CD4-positive, alpha-beta T cell treated with Interleukin-4 for 4 hours (primary cell): ENCODE measurements around the gene STAG3.
"Not testable (repeated sequence)": the region's sequence is repeated elsewhere in the genome, so short reads cannot be mapped to it uniquely, and the experiment has no call there.

Source experiments
- DNase-seq: peaks from one replicate; pipeline ENCODE4 v3.0.0-alpha.2; 2020

The STAG3 gene

GRCh38 chr7:100212631-100213286 is 35.0 kb downstream of the STAG3 start:
- DNase-seq, result no peak

DNA sequence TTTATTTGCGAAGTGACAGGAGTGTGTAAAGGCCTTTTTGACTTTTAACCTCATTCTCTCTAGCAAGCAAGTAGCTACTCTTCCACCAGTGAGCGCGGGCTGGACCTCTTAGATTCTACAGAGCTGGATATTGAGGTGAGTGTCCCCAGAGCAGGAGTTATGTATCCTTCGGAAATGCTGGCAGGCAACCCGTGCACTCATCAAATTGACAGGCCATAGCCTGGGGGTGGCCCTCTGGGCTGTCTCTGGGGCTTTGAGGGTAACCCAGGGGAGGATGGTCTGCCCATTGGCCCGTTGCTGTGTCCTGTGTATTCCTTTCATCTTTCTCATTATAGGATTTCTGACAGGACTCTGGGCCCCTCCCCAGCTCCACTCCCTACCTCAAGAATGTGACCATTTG is 36.0 kb downstream of the STAG3 start:
- DNase-seq, result no peak

GRCh38 chr7:100214356-100214755 is 36.6 kb downstream of the STAG3 start:
- DNase-seq, result not testable (repeated sequence)

GRCh38 chr7:100215895-100216294 is 38.2 kb downstream of the STAG3 start:
- DNase-seq, result no peak

GRCh38 chr7:100217934-100218333 is 40.2 kb downstream of the STAG3 start:
- DNase-seq, result peak; percentile 75

DNA sequence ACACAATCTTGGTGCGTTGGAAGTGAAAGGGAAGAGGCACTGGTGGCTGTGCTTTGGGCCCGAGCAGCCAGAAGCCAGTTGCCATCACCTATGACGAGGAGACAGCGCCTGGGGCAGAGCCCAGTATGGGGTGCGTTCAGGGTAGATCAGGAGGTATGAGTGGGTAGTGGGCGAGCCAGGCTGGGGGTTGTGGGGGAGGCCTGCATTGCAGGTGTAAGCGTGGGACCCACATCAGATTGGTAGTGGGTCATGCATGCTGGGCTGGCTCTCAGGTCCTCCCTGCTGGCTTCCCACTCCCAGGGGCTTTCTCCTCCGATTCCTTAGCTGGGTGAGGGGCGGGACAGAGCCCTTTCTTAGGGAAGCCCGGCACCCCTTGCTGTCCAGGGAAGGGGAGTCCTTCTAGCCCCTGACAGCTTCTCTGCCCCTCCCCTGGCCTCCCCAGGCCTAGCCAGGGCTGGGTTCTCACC is 41.6 kb downstream of the STAG3 start:
- no peak for DNase-seq

- not testable (repeated sequence) for DNase-seq
Observed at GRCh38 chr7:100219801-100220585, 42.3 kb downstream of the STAG3 start, which contains the start of gene PVRIG. TSS of gene PVRIG (plus strand) at chr7:100219949. CDS start at chr7:100219971, 22 bp downstream.

DNA sequence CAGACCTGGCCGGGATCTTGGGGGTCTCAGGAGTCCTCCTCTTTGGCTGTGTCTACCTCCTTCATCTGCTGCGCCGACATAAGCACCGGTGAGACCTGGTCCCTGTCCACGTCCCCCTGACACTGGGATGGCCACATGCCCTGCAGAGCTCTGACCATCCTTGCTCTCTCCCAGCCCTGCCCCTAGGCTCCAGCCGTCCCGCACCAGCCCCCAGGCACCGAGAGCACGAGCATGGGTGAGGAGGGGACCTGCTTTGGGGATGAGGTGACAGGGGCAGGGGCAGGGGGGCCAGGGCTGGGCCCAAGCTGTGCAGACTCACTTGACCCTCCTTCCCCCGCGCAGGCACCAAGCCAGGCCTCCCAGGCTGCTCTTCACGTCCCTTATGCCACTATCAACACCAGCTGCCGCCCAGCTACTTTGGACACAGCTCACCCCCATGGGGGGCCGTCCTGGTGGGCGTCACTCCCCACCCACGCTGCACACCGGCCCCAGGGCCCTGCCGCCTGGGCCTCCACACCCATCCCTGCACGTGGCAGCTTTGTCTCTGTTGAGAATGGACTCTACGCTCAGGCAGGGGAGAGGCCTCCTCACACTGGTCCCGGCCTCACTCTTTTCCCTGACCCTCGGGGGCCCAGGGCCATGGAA is 43.0 kb downstream of the STAG3 start:
- DNase-seq, result no peak

DNA sequence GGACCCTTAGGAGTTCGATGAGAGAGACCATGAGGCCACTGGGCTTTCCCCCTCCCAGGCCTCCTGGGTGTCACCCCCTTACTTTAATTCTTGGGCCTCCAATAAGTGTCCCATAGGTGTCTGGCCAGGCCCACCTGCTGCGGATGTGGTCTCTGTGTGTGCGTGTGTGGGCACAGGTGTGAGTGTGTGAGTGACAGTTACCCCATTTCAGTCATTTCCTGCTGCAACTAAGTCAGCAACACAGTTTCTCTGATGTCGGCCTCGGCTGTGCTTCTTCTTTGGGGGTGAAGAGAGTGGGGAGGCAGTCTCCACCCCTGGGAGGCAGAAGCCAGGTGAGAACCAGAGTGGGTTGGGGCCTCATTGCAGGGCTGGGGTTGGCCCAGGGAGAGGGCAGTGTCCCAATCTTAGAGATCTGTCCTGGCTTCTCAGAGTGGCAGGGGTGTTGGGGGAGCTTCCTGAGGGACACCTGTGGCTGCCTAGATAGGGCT is 43.6 kb downstream of the STAG3 start:
- DNase-seq, result peak; percentile 84

- DNase-seq, result no peak
Observed at GRCh38 chr7:100221767-100222444, 44.2 kb downstream of the STAG3 start.

GRCh38 chr7:100222445-100223132 is 44.9 kb downstream of the STAG3 start:
- no peak for DNase-seq

GRCh38 chr7:100223376-100223927 is 45.7 kb downstream of the STAG3 start:
- DNase-seq, result not testable (repeated sequence)

DNA sequence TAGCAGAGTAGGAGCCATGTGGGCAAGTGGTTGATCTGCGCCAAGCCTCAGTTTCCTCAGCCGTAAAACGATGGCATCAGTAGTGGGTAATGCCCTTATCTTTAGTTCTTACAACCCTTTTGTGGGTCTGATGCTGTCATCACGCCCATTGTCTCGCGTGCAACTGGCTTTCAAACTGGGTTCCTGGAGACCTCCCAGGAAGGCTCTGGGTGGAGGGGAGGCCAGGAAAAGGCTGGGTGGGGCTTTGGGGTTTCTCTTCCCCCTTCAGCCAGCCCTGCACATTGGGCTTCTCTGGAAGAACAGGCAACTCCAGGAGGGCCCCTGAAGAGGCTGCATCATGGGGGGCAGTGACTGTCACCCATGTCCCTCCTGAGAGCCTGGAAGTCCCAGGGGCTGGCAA is 47.2 kb downstream of the STAG3 start:
- DNase-seq, result not testable (repeated sequence)

- not testable (repeated sequence) for DNase-seq
Observed at GRCh38 chr7:100234660-100235317, 57.1 kb downstream of the STAG3 start.

DNA sequence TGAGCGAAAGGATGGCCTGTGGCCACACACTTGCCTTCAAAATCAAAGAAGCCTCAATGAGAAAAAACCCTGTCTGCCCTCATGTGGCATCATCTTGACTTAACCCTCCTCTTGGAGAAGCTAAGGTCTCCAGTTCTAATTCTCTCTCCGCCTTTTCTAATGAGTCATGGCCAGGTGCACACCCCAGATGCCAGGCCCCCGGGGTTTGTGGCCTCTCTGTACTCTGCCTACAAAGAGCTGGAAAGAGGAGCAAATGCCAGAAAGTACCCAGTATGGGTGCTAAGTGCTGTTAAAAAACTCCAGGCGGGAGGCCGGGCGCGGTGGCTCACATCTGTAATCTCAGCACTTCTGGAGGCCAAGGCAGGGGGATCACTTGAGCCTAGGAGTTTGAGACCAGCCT is 62.3 kb downstream of the STAG3 start:
- not testable (repeated sequence) for DNase-seq

DNA sequence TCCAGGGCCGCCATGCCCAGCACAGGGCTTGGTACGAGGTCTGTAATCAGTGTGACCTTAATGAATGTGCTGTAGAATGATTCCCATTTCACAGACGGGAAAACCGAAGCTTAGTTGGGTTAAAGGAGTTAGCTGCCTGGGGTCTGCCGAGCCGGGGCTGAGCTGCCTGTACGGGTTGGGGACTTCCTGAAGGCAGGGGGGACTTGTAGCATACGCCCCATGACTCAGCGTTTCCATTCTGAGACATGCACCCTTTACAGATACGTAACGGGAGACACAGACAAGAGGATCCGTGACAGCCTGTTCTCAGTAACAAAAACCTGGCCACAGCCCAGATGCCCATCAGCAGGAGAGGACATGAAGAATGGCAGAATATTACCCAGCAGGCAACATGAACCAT is 65.7 kb downstream of the STAG3 start:
- peak; percentile 63 for DNase-seq

- not testable (repeated sequence) for DNase-seq
Observed at GRCh38 chr7:100244988-100245605, 67.4 kb downstream of the STAG3 start.

DNA sequence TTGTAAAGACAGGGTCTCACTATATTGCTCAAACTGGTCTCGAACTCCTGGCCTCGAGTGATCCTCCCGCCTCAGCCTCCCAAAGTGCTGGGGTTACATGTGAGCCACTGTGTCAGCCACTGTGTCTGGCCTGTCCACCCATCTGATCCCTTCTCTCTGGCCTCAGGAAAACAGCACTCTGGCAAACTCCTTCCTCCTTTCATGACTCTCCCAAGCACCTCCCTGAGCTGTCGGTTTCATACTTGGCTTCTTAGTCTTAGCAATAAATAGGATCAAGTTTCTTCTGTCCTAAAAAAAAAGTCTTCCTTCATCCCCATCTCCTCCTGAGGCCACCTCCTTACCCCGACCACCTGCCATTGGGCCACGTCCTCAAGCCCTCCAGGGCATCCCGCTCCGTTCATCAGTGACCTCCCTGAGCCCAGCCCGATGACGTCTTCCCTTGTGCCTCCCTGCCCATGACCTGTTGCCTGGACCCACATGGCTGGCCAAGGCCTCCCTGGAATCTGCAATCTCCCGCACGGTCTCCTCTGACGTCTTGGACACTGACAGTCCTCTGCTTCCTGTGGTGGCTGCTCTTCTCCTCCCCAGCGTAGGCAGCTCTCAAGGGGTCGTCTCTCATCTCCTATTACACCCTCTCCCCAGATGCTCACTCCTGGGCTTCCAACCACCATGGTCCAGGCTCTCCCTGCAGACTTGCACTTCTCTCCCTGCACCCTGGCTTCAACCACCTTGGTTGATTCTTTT is 68.6 kb downstream of the STAG3 start:
- DNase-seq, result not testable (repeated sequence)

DNA sequence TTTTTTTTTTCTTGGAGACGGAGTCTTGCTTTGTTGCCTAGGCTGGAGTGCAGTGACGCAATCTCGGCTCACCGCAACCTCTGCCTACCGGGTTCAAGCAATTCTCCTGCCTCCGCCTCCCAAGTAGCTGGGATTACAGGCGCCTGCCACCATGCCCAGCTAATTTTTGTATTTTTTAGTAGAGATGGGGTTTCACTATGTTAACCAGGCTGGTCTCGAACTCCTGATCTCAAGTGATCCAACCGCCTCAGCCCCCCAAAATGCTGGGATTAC is 69.1 kb downstream of the STAG3 start:
- DNase-seq, result not testable (repeated sequence)

GRCh38 chr7:100247152-100247757 is 69.5 kb downstream of the STAG3 start:
- DNase-seq, result no peak
